NOMO-1 (cell line): ENCODE data around the gene ITGAX.

Experiments used
- DNase-seq, 2 experiments: peaks; one replicate each; lab custom pipeline; 2025; ENCODE audit not compliant: unreplicated experiment in 2 of 2; lab: John Stamatoyannopoulos, UW

Gene ITGAX

DNA sequence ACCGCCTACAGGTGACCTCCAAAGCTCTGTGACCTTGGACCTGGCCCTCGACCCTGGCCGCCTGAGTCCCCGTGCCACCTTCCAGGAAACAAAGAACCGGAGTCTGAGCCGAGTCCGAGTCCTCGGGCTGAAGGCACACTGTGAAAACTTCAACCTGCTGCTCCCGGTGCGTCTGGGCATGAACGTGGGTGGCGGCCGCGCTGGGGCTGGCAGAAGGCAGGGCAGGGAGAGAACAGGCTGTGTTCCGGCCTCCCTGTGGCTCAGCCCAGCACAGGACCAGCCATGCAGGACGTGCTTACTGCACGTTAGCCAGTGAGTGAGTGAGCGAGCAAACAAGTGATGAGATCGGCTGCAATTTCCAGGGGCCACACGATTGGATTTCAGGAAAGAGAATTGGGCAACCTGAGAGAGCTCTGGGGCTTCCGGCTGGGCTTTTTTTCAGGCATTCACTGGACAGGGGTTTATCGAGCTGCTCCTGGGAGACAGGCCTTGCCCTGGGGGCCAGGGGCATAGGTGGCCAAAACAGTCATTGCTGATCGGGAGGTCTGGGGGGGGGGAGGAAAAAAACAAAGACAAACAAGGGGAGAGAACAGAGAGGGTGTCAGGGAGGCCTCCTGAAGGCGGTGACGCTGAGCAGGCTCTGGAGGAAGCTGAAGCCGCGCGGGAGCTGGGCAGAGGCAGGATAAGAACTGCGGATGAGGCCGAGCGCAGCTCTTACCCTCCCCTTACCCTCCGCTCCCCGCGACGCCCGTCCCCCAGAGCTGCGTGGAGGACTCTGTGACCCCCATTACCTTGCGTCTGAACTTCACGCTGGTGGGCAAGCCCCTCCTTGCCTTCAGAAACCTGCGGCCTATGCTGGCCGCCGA lies 16.9 kb downstream of the ITGAX start:
- no peak for DNase-seq

DNA sequence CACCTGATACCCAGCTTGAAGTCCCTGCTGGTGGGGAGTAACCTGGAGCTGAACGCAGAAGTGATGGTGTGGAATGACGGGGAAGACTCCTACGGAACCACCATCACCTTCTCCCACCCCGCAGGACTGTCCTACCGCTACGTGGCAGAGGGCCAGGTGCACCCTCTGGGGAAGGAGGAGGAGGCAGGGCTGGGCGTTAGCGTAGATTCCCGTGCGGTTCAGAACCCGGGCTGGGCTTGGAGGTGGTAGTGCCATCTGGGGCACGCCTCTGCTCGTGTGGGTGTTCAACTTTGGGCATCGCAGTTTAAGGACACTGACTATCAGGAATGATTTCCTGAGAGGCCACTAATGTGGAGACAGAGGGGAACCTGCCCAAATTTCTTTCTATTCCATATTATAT lies 18.3 kb downstream of the ITGAX start:
- DNase-seq, result no peak

DNA sequence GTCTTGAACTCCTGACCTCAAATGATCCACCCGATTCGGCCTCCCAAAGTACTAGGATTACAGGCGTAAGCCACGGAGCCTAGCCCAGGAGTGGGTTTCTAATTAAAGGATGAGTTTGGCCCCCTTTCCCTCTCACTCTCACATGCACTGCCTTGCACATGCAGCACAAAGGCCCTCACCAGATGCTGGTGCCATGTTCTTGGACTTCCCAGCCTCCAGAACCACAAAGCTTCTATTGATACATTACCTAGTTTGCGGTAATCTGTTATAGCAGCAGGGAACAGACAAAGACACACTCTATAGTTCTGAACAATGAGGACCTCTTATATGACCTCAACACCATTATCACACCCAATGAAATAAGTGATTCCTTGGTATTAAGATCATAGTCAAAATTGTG lies 20.3 kb downstream of the ITGAX start:
- DNase-seq, result no peak

DNA sequence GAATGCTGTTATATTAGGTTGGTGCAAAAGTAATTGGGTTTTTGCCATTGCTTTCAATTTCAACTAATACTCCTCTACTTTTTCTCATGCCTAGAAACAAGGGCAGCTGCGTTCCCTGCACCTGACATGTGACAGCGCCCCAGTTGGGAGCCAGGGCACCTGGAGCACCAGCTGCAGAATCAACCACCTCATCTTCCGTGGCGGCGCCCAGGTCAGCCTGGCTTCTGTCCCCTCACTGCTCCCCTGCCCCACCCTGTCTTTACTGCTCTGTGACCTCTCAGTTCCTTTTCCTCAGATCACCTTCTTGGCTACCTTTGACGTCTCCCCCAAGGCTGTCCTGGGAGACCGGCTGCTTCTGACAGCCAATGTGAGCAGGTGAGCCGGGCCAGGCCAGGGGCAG lies 21.7 kb downstream of the ITGAX start:
- no peak for DNase-seq

DNA sequence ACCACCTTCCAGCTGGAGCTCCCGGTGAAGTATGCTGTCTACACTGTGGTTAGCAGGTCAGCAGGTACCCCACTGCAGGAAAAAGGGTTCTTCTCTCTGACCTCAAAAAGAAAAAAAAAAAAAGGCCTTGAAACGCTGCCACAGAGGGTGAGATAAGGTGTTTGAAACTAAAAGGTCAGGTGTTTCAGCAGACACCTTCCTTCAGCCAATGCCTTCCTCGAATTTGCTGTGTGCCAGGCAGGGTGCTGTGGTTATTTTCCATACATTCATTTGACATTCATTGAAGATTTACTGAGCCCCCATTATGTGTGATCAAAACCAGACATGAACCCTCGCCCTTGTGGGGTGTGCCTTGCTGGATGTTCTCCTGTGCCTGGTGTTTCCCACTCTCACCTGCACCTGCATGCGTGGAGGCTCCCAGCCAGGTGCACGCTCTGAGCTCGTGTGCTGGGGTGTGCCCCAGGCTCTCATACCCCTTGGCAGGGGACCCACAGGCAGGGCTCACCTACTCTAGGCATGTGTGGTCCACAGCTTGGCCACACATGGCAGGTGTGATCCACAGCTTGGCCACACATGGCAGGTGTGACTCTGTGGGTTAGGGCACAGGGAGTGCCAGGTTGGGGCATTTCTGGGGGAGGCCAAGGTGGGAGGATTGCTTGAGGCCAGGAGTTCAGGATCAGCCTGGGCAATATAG lies 22.4 kb downstream of the ITGAX start:
- DNase-seq, result no peak

DNA sequence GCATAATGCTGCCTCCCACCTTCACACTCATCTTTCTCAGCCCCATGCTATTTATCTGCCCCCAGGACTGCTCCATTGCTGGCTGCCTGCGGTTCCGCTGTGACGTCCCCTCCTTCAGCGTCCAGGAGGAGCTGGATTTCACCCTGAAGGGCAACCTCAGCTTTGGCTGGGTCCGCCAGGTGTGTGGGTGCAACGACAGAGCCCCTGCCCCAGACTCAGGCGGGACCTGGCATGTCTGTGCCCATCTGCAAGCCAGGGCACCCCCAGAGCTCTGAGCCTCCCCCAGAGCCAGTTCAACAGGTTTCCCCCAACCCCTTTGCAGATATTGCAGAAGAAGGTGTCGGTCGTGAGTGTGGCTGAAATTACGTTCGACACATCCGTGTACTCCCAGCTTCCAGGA lies 25.2 kb downstream of the ITGAX start:
- no peak for DNase-seq

DNA sequence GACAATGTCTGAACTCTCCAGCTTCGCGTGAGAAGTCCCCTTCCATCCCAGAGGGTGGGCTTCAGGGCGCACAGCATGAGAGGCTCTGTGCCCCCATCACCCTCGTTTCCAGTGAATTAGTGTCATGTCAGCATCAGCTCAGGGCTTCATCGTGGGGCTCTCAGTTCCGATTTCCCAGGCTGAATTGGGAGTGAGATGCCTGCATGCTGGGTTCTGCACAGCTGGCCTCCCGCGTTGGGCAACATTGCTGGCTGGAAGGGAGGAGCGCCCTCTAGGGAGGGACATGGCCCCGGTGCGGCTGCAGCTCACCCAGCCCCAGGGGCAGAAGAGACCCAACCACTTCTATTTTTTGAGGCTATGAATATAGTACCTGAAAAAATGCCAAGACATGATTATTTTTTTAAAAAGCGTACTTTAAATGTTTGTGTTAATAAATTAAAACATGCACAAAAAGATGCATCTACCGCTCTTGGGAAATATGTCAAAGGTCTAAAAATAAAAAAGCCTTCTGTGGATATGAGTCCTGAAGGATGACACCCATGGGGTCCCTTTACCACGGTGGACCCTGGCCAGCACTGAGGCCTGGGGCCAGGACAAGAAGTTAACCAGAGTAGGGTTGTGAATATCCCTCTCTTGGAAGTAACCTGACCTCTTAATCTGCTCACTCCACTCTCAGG lies 27.6 kb downstream of the ITGAX start:
- peak; percentile 70 to 77 for DNase-seq

DNA sequence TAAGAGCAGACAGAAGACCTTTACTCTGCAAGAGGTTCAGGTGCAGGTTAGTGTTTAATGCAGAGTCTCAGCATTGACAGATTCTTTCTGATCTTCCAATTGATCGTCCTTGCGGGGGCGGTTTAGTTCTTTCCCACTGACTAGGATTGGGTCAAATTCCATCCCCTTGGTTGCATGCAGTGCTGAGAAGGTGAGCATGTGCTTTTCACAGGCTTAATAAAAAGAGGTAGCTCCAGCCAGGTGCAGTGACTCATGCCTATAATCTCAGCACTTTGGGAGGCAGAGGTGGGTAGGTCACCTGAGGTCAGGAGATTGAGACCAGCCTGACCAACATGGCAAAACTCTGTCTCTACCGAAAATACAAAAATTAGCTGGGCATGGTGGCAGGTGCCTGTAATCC lies 30.7 kb downstream of the ITGAX start:
- DNase-seq, result no peak

DNA sequence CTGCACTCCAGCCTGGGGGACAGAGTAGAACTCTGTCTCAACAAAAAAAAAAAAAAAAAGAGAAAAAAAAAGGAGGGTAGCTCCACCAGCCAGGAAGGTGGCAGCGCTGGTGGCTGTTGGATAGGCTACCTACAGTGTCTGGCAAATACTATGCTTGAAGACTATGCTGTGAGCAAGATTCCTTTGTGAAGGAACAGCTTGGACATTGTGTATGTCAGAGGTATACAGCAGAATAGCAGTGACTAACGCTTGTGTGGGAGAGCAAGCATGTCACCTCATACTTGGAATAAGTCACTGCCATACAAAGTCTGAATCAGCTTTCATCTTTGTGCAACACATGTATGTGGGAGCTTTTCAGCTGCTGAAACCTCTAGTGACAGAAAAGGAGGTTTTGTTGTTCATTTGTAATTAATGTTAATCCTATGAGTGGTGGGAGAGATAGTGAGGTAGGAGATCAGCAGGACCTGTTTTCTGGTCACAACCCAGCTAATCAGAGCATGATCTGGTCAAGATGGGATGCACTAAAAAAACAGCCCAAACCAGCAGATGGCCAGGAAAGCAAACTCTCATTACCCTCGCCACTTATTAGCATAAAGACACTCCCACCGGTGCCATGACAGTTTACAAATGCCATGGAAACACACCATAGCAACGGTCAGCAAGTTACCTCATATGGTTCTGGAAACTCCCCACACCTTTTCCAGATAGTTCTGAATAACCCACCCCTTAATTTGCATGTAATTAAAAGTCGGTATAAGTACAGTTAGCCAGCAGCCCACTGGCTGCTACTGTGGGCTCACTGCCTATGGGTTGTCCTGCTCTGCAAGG lies 31.4 kb downstream of the ITGAX start:
- DNase-seq, result peak in 1 of 2 experiments; percentile 13

DNA sequence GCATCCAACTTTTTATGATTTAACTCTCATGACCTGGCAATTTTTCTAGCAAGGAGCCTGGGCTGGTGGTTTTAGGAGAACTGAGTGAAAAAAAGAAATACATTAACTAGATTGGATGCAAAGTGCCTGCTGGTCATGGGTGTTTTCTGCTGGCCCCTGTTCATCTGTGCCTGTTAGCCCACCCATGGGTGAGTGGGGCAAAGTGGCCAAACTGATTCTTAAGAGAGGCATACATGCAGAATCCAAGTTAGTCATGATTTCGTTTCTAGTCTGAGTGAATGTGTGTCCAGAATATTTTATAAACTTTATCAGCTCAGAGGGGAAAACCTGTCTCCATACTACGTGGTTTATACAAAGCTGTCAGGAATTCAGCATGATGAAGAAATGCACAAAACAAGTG lies 33.6 kb downstream of the ITGAX start:
- DNase-seq, result no peak

DNA sequence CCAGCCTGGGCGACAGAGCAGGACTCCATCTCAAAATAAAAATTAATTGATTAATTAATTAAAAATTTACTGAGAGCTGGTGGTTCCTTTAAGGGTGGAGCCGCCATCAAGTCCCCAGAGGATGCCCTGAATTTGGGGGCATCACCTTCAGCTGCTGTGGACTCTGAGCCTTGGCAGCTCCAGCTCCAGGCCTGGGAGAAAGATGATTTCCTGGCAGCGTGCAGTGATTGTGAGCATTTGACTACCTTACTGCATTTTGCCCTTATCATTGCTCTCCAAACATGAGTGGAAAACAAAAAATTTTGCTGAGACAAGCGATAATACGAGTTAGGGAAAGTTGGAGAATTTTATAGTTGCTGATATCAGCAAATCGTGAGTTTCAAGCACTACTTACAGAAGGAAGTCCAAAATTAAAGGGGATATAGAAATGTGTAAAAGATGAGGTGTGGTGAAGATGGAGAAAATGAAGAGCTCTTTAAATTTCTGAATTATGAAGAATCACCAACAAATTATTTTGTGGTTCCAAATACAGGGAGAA lies 35.6 kb downstream of the ITGAX start:
- DNase-seq, result no peak

DNA sequence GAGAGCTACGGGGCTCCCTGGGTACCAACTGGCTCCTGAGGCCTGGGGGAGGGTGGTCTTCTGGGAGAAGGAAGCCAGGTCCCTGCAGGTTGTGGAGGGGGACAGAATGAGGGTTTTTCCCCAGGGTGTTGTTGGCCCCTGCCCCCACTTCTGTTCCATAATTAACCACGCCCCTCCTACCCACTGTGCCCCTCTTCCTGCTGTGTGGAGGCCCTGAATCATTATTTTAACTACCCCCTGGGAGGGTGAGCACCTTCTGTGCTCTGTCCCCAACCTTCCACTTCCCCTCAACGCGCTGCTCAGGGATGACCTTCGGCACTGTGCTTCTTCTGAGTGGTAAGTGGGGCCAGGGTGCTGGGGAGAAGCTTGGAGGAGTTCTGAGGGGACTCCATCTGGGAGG lies 38.1 kb downstream of the ITGAX start, which contains the start of gene ITGAD:
TSS of gene ITGAD (plus strand) at position 280 of the 400 bp plus-strand sequence. CDS start at position 306, 26 bp downstream.
- no peak for DNase-seq

DNA sequence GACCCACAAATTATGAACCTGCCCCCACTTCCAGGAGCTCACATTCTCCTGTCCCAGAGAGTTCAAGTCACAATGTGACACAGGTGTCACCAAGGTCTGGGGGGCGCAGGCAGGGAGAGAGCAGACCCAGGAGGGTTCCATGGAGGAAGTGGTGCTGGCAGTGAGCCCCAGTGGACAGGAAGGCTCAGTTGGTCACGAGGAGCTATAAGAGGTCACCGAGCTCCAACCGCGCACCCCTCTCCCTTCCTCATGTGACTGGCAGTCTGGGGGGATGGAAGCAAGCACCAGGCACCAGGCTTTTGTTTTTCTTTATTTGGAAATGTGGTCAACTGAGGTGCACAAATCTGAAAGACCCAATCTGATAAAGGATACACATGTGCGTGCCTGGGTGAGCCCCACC lies 40.7 kb downstream of the ITGAX start:
- no peak for DNase-seq

DNA sequence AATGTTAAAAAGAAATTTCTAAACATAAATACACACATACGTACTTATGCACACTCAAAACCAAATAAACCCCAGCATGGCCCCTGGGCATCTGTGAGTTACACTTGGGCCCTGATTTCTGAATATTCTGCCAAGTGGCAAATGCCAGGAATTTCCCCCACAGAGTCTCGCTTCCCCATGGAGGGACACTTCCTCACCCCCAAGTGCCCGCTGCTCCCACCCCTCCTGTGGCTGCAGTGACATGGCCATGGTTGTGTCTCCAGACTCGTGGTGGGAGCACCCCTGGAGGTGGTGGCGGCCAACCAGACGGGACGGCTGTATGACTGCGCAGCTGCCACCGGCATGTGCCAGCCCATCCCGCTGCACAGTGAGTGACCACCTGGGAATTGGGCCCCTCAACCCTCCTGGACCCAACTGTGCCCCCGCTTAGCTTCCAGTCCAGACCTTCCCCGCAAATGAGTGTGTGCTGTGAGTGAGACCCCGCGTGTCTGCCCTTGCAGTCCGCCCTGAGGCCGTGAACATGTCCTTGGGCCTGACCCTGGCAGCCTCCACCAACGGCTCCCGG lies 42.2 kb downstream of the ITGAX start:
- no peak for DNase-seq

DNA sequence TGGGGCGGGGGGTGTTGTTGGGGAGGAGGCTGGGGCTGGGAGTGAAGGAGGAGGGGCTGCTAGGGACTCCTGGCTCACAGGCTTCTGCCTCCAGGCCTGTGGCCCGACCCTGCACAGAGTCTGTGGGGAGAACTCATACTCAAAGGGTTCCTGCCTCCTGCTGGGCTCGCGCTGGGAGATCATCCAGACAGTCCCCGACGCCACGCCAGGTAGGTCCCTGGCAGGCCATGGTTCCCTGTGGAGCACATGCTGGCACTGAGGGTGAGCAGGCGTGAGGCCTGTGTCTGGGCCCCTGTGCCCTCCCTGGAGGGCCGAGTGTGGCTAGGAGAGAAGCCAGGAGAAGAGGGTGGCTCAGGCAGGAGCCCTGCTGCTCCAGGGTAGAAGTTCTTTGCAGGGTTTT lies 42.7 kb downstream of the ITGAX start:
- DNase-seq, result no peak

DNA sequence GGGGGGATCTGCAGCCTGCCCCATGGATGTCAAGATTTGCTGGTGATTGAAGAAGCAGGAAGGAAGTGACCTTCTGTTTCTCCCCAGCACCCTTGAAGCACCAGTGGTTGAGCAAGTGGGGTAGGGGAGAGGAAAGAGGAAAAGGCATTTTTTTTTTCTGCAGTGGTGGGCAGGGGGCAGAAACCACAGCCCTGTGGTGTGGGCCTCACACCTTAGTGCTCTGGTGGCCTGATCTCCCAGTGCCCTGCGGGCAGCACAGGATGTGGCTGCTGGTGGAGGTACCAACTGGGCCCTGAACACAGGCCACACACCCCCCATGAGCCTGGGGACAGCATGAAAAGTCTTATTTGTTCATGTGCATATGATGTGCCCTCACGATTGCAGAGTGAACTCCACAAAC lies 45.2 kb downstream of the ITGAX start:
- peak in 1 of 2 experiments; percentile 42 for DNase-seq

DNA sequence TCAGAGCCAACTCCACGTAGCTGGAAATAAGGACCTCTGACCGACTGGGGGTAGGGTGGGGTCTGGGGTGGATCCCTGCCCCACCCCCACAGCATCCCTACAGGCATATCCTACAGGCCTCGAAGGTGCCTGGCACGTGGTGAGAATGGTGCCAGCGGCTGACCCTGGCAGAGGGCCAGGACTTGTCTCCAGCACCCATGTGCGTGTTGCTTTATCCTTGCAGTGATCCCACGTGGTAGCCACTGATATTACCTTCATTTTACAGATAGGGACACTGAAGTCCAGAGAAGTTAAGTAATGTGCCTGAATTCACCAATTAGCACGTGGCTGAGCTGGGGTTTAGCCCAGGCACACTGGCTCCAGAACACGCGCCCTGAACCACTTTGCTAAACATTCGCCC lies 46.5 kb downstream of the ITGAX start:
- DNase-seq, result no peak

DNA sequence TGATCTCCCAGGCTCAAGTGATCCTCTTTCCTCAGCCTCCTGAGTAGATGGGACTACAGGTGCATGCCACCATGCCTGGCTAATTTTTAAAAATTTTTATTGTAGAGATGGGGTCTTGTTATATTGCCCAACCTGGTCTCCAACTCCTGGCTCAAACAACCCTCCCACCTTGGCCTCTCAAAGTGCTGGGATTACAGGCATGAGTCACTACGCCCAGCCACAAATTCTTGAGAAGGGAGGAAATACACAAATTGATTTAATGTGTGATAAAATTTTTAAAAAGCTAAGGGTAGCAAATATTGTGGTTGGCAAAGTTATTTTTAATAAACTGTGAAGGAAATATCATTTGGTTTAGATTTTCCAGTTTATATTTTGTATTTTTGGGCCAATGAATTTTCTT lies 47.7 kb downstream of the ITGAX start:
- no peak for DNase-seq

DNA sequence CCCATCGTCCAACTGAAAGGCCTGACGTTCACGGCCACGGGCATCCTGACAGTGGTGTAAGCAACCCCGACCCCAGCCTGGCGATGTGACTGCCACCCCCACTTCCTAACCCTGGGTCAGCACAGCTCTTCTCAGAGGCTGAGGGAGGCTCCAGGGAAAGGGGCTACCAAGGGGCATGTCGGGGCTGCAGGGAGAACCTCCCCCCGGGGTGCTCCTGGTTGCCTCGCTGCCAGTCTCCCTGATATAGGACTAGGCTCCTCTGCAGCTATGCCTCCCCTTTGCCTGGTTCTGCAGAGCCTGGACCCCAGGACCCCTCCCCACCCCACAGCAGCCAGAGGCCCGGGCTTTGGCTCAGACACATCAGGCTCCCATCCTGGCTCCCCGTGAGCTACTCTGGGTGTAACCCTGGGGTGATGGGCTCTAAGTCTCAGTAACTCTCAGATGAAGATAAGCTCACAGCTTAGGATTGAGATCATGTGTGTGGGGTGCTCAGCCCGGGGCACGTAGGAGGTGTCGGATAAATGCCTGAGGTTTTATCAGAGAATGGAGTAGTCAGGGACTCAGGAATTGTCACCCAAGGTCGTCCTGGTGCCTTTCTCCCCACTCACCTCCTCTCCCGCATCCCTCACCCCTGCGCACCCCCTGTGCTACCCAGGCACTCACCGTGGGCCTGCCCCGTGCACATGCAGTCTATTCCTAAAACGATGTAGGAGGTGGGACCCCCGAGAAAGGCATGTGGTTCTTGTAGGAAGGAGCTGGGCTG lies 48.8 kb downstream of the ITGAX start:
- DNase-seq, result no peak
